LNCaP clone FGC (cell line): ENCODE measurements around the gene PCBP2.

Experiments used
- DNase-seq: peaks from one replicate; pipeline ENCODE4 v3.0.0-alpha.2; 2011; ENCODE audit warnings: low read depth
- H3K4me3 ChIP-seq: 2 replicates; pipeline ENCODE4 v1.5.1; 2011; ENCODE audit warnings: mild to moderate bottlenecking, low read depth, low read length, control low read depth
- CTCF ChIP-seq: IDR thresholded peaks from 2 replicates; pipeline ENCODE4 v1.5.1; 2012; ENCODE audit warnings: mild to moderate bottlenecking; ENCODE audit not compliant: control insufficient read depth, insufficient read depth; ENCODE audit errors: extremely low read depth

PCBP2 gene

GRCh38 chr12:53450936-53451335 is 966 bp upstream of the PCBP2 start:
- TF ChIP-seq CTCF = no peak
- no peak for DNase-seq
- no peak overlapping the region for H3K4me3 ChIP-seq

DNA sequence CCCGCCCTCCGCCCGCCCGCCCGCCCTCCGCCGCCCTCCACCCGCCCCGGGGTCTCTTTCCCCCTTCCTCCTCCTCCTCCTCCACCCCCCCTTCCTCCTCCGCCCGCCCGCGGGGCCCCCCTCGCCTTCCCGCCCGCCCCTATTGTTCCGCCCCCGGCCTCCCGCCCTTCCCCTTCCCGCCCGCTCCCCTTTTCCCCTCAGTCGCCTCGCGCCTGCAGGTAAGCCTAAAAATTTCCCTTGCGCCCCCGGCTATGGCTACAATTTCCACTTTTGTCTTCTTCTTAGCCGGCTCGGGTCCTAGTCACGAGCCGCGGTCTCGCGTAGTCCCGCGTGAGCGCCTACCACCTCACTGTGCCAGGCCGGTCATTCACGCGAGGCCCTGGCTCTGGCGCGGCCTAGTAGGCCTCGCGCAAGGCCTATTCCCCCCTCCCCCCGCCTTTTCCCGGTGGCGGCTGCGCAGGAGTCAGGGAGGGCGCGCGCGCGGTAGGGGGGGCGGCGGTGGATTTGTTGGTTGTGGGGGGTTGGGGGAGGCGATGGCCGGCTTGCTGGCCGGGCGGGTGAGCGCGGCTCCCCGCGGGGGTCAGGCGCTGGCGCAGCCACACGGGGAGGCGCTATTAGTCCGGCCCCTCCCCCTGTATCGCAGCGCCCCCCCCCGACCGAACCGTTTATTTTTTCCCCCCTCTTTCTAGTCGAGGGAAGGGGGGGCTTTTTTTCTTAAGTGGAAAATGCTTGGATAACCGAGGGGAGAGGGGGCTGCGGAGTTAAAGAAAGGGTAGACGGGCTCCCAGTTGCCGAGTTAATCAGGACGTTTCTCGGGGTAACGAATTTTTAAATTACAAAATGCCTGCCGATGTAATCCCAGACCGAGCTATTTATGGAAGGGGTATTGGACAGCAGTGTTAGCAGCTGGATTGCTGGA is 516 bp downstream of the PCBP2 start:
- DNase-seq = no peak
- H3K4me3 ChIP-seq = peak overlapping the region; percentile 72
- TF ChIP-seq CTCF = peak; percentile 45; the same call in 1 of the 2 replicates

DNA sequence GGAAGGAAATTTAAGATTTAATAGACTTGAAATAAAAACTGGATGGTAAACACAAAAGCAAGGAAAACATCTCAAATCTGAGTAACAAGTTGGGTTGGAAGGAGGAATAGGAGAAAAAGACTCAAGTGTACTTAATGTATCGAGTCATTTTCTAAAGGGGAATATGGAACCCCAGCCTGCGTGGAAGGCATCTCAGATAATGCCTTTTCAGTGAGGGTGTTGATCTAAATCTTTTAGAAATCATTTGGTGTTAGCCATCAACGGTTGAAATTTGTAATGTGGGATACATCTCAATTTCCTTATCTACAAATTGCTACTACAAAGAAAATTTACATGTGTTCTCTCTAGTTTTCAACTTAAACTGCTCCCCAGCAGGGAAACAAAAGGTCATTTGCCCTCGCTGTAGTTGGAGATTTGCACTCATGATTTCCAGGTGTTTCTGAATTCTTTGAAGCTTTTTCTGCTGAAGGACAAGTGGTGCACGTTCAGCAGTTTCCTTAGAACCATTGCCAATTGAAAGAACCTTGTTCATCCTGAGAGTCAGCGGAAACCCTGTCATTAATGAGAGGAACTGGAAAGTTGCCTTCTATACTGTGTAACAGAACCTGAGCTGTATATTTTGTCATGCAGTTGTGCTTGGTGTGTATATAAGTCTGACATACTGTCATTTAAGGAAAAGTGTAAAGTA is 2.2 kb downstream of the PCBP2 start:
- no peak for DNase-seq
- TF ChIP-seq CTCF = no peak
- peak overlapping the region; percentile 72 for H3K4me3 ChIP-seq

- no peak for TF ChIP-seq CTCF
- DNase-seq = no peak
- no peak overlapping the region for H3K4me3 ChIP-seq
Measured at GRCh38 chr12:53454707-53455106, 2.8 kb downstream of the PCBP2 start.

- no peak for TF ChIP-seq CTCF
- no peak for DNase-seq
- H3K4me3 ChIP-seq = no peak overlapping the region
Measured at GRCh38 chr12:53456654-53457366, 4.9 kb downstream of the PCBP2 start.

DNA sequence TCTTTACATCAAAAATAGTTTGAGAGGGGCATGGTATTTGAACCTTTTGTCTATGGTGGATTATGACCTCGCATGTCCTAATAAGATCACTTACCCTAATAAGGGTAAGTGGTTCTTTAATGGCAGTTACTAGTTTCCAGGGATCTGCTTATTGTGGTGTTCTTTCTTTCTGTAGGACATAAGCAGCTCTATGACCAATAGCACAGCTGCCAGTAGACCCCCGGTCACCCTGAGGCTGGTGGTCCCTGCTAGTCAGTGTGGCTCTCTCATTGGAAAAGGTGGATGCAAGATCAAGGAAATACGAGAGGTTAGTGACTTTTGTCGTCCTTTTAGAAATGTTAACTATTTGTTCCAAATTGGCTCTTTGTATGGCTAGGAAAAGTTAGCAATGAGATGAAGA is 7.2 kb downstream of the PCBP2 start:
- TF ChIP-seq CTCF = no peak
- no peak for DNase-seq
- no peak overlapping the region for H3K4me3 ChIP-seq
